Measurements from ENCODE around the gene IL1RAP.
"Not testable (repeated sequence)": the region's sequence is repeated elsewhere in the genome, so short reads cannot be mapped to it uniquely, and the experiment has no call there.

Gene IL1RAP

DNA sequence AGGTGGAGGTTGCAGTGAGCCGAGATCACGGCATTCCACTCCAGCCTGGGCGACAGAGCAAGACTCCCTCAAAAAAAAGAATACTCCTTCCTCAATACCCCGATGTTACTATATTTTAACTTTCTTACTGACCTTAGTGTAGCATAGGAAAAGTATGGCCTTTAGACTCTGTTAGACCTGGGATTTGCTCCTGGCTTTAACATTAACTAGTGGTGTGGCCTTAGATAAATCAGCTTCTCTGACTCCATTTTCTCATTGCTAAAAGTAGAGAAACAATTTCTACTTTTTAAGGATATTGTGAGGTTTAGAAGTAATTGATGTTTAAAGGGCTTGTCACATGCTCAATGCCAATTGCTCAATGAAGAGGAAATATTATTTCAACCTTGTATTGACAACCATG, 7.6 kb upstream of the IL1RAP start:
- DNase-seq (ENCODE audit: low read depth): no peak

DNA sequence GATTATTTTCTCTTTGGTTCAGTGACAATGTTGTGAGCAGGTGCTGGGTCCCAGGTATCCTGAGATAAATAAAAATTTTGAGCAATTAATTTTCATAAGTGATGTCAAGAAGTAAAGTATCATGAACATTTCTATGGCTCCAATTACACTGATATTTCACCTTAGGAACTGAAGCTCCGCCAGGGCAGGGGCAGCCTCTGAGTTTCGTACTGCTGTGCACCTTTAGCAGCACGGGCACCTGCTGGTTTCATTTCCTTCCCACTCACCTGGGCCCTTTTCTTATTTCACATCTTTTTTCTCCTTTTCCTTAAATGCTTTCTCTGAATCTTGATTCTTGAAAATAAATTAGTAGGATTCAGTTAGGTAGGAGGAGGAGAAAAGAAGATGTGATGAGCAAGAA, 1.2 kb upstream of the IL1RAP start:
- no peak for DNase-seq (ENCODE audit: low read depth)

DNA sequence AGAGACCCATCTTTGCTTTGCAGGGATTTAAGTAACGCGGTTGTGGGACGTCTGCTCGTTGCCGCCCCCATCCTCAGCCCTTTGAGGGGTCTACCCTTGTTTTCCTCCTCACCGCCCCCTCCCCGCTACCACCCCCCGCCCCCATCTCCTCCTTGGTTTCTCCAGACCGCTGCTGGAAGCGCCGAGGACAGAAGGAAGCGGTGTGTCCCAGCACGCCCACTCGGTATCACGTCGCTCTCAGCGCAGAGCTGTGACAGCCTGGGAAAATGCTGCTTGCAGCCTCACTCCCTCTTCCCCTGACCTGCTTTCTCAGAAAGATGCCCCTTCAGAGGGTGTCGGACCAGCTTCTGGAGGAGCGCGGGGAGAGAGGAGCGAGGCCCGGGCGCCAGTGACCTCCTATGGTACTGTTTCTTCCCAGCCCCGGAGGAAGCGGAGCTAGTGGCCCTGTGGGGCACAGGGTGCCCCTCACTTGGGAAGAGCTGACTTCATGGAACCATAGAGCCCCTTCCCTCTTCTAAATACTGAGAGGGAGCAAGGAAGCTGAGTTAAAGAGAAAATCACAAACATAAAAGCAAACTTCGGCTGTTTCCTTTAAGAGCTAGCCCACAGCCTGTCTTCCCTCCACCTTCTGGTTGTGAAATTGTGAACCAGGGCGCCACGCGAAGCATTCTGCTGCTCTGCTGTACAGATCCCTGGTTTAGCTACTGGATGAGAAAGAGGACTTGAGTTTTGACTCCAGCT, 698 bp downstream of the IL1RAP start:
- no peak for DNase-seq (ENCODE audit: low read depth)

DNA sequence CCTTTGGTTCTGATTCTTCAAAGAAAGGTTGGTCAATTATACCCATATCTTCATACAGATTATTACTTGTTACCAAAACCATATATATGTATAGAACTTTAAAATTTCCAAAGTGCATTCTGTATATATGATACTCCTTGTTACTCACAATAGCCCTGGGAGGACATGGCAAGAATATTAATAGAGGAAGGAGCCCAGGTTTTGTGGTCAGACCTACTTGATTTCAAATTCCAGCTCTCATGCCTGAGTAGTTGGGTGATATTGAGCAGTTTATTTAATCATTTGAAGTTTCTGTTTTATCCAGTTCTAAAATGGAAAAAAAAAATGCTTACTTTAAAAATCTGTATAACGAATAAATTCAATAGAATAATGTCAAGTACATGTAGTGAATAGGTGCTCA, 2.5 kb downstream of the IL1RAP start:
- DNase-seq (ENCODE audit: low read depth): no peak

DNA sequence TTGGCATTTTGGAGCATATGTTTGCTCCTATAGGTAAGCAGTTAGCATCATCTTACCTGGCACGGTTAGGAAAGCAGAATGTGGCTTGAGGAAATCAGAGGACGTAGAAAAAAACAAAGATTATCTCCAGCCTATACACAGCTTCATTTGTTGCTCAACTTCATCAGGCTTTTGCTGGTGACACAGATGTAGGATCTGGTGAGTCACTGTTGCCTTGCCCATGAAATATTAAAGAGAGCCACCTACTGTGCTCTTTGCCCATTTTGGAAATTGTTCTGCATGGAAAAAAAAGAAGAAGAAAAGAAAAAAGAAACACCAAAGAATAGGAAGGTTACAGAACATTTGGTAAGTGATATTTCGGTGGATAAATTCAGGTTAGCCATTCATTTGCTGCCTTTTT, 3.8 kb downstream of the IL1RAP start:
- DNase-seq (ENCODE audit: low read depth): no peak

DNA sequence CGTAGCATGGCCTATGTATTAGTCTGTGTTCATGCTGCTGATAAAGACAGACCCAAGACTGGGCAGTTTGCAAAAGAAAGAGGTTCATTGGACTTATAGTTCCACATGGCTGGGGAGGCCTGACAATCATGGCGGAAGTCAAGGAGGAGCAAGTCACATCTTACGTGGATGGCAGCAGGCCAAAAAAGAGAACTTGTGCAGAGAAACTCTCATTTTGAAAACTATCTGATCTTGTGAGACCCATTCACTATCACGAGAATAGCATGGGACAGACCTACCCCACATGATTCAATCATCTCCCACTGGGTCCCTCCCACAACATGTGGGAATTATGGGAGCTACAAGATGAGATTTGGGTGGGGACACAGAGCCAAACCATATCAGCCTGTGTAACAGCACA, 4.6 kb downstream of the IL1RAP start:
- not testable (repeated sequence) for DNase-seq (ENCODE audit: low read depth)

DNA sequence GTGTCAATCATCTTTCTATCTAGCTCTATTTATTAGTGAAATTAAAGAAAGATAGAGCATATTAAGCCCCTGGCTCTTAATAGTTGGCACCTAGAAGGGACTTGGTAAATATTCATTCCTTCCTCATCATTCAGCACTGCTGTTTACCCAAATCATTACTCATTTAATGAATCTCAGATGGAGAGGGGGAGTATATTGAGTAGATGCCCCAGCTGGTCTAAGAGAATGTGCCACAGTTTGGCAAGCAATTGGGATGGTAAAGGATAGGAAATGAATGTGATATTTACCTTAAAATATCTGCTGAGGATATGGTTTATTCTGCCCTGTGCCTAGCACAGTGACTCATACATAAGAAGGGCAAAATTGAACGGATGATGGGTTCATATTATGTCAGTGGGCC, 6.0 kb downstream of the IL1RAP start:
- no peak for DNase-seq (ENCODE audit: low read depth)

DNA sequence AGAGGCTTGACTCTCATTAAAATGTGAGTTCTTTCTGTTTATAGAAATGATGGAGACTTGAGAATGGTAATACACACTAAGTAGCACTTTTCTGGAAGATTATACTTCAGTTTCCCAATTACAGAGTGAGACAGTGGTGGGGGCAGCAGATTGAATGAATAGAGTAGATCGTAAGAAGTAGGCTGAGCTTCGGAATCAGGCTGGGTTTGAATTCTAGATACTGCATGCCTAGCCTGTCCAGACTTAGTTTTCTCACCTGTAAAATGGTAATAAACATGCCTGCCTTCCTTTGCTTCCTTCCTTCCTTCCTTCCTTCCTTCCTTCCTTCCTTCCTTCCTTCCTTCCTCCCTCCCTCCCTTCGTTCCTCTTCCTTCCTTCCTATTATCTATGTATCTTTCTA, 8.1 kb downstream of the IL1RAP start:
- no peak for DNase-seq (ENCODE audit: low read depth)

DNA sequence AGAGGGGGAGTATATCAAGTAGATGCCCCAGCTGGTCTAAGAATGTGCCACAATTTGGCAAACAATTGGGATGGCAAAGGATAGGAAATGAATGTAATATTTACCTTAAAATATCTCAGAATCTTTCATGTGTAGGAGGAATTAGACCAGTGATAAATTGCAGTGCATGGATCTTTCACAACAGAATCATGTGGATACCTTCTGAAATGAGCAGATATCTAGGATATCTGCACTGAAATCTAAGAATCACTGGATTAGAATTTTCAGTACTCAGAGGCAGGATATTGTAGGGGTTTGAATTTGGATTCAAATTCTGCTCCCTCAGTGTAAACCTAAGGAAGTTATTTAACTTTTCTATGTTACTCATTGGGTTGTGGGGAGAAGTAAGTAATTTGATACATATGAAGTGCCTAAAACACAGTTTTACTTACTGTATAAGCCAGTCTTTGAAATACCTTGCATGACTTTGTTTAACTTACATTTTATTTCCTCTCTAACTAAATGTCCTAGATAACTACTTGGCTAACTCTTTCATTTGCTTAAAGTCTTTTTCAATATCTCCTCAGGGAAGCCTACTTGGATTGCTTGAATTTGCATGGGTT, 8.8 kb downstream of the IL1RAP start:
- no peak for DNase-seq (ENCODE audit: low read depth)

DNA sequence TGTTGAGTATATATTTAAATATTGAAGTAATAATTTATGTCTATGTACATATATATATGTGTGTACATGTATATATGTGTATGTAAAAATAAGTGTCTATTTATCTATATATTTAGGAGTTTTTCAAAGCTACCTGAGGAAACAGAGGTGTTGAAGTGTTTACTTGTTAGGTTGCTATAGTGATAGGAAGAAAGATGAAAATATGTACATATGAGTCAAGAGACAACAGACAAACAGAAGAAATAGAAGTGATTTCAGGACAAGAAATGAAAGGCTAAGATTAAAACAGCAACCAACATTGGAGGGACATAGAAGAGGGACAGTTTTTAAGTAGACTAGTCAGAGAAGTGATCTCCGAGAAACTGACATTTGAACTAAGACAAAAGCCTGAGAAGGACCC, 11.1 kb downstream of the IL1RAP start:
- DNase-seq (ENCODE audit: low read depth): no peak

DNA sequence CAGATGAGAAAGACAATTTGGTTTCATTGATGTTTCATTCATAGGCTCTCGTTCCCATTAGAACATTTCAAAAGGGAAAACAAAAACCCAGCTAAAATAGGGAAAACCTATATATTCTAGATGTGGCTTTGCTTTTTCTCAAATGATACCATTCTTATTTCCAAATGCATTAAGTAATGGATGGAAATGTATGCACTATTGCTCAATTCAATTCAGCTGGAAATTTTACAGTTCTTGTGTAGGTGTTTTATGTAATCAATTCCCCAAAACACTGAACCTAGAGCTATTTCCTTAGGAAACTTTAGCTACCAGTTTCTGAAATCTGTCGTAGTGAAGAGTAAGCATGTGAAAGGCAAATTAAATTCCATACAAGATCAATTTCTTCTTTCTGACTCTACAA, 11.7 kb downstream of the IL1RAP start:
- DNase-seq (ENCODE audit: low read depth): no peak

DNA sequence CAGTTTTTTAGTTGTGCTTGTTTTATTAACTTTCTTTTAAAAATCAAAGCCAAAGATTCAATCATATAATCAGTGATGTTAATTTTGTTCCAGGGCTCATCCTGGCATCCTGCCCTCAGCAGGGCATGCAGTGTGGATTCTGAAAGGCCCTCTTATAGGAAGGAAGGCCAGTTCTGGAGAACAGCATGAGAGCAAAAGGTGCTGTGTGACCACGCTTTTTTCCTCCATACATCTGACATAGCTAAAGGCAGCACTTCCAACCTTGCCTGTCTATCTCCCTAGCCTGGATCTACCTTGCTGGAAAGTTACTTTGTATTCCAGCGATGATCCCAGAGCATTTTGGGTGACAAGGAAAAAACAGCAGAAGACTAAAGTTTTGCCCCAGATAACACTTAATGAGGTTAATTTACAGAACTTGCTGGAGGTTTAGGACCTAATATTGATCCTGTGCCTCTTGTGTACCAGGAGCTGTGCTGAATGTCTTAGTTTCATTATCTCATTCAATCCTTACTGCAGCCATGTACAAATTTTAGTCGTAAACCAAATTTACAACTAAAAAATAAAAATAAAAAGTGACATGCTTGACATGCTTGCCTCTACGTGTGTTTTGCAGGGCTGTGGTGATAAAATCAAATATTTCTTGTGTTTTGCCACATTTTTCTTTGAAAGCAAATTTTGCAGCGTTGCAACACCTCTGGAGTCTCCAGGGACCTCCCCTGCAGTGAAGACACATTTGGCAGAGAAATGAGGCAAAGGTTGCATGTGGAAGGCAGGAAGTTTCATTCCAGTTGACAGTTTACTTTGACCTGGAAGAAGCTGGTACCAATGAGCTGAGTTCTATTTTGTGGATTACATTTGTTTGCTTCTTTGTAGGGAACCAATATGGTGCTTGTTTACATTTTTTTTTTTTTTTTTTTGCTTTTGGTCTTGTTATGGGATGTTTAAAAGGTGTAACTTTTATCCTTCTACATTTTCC, 13.2 kb downstream of the IL1RAP start:
- no peak for DNase-seq (ENCODE audit: low read depth)

DNA sequence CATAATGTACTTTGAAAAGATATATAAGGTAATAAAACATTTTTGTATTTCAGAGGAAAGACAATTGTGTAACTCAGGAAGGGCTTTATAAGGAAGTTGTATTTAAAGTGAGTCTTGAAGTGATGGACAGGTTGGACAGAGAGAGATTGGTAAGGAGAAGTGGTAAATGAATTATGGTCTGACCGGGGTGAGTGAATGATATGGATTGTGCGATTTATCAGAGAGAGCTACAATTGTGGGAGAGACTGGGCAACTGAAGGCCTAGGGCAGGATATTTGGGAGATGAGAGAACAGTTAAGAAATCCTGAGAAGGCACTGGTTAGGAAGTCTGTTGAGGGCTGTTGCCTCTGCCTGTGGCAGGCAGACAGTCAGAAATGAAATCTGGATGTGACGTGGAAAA, 14.8 kb downstream of the IL1RAP start:
- no peak for DNase-seq (ENCODE audit: low read depth)

DNA sequence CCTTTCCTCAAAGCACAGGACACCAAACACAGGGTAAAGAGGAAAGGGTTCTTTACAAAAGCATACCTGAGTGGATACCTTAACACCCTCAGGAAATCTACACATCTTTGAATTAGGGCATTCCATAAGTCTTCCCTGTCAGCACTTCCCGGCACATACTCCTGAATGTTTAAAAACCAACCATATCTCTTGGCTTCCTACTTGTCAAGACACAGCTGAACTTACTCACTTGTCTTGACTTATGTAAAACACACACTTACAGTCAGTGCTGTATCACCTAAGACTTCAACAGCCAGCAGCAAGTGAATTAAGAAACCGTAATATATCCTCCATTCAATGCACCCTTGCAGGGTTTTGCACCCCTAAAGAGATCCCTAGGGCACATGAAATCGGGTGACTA, 17.5 kb downstream of the IL1RAP start:
- DNase-seq (ENCODE audit: low read depth): no peak

DNA sequence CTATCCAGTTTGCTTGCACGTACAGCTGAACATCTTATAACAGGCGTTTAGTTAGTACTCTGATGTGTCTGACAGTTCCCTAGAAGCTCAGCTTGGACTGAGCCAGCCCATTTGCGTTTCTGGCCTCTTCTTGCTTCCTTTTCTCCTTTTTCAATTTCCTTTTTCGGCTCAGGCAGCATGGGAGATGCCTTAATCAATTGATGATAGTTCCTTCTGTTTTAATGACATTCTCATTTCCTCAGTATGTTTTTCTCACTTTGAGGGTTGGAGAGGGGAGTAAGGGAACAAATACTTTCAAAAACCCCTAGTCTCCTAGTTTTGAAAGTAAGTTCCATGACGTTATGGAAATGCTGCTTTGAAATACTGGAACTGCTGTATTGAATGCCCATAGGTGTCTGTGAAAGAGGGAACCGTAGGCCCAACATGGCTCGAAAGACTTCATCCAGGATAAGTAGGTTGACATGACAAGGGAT, 18.9 kb downstream of the IL1RAP start:
- no peak for DNase-seq (ENCODE audit: low read depth)

DNA sequence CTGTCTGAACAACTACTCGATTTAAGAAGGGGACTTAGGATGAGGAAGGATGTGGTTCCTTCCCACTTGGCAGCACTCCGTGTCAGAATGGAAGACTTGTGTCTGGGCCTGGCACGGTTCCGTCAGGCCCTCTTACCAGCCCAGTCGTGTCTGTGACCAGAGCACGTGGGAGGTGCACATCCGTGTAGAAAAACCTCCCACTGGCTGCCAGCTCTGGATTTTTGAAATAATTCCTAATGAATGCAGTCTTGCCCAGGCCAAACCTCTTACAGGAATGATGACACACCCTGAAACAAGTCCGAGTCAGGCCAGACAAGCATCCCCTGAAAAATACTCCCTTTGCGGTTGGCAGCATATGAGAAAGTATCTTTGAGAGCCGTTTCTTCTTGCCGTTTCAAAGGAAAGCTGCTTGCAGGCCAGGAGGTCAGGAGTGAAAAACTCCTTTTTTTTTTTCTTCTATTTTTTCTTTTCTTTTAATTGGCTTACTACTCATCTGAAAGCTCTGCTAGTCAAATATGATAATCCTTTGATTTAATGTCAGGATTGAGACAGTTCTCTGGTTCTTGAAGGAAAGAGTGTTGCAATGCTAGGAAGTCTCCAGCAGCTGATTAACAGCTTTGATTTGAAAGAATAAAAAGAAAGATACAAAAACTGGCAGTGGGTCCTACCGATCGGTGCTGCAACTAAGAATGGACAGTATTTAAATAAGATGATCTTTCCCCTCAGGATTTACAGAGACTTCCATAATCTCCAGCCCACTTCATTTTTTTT, 19.8 kb downstream of the IL1RAP start:
- DNase-seq (ENCODE audit: low read depth): no peak

DNA sequence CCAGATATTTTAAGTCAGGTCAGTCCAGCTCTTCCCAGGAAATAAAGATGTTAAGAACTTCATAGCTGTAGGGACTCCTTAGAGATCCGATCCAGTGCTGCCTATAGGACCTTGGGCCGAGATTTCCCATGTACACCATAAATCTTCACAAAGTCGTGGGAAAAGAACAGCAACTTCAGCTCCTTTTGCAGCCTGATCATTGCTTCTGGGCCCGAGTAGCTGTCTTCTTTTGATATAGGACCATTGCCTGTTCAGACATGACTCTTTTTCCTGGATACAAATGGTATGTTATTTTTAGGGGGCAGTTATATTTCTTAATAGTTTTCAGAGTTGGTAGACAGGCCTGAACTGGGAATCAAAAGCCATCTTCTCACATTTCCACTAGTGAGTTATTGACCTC, 20.5 kb downstream of the IL1RAP start:
- DNase-seq (ENCODE audit: low read depth): no peak

DNA sequence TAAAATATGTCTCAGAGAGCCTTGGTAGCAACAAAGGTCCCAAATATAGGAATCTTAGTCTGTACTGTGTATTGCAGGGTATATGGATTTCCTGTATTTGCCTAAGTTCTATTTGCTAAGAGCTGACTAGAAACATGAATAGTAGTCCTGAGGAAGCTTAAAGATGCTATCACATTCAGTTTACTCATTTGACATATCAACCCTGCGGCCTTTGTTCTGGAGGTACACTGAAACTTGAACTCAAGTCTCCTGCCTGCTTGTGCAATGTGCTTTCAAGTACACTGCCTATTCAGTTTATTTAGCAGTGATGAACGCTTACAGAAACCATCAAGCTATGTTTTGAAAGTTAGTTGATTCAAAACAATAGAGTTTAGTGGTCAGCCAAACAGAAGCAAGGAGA, 21.1 kb downstream of the IL1RAP start:
- DNase-seq (ENCODE audit: low read depth): no peak

DNA sequence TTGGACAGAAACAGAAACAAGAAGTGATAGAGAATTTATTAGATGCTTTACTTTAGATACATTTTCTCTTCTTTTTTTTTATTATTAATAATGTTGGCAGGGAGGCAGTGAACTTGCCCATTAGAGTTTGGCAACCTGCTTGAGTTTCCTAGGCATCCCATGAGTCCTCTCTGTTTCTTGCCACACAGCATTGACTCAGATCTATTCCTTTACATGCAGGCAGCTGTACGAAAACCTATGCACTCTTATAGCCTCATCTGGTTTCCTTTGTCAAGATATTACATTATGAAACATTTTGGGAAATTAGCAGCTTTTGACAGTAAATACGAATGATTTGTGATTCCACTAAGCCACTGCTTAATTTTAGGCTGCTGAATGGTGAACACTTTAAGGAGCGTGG, 23.3 kb downstream of the IL1RAP start:
- no peak for DNase-seq (ENCODE audit: low read depth)

DNA sequence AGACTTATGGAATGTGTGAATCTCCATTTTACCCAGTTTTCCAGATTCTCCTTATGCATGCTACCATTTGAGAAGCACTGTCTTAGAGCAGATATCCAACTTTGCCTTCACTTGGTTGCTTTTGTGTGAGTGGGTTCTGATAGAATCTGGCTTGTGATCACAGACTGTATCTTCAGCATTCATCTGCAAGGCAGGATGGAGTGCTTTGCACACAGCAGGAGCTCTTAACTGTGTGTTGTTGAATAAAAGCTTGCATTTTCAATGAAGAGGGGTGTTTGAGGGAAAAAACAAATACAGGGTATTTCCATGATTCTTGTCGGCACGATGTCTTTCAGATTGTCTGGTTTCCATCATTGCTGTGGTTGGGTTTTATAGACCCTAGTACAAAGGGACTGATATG, 24.4 kb downstream of the IL1RAP start:
- no peak for DNase-seq (ENCODE audit: low read depth)

DNA sequence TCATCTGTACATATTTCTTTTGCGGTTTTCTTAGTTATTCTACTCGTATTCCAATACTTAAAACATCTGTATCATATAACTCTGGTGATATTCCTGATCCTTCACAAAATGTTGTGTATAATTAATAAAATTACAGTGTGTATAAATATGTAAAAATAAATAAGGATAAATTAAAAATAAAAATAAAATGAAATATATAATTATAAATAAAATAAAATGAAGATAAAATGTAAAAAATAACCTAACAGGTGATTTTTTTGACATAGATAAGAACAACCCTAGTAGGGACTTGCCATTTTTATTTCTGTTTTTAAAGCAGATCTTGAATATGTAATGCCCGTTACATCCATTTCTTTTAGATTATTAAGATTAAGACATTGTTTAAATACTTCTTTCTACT, 25.6 kb downstream of the IL1RAP start:
- no peak for DNase-seq (ENCODE audit: low read depth)

DNA sequence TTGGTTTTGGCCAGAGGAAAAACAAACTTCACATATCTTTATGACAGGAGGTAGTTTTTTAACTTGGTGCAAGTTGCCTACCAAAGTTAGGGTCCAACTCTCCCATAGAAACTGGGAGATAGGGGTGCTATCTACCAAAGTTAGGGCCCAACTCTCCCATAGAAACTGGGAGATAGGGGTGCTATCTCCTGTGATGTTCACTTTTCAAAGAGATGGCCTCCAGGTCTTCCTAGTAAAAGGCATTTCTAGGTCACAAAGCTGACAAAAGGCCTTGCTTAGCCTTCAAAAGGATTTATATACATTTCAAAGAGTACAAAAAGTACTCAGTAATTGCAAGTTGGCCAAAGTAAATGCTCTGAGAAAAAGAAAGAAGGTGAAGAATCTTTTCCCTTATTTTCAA, 27.1 kb downstream of the IL1RAP start:
- DNase-seq (ENCODE audit: low read depth): no peak

Measured in stimulated activated CD4-positive, alpha-beta T cell treated with anti-CD3 and anti-CD28 coated beads, Interleukin-2, amount 100 ng/mL, for 4 hours (primary cell).